Neutrophil (primary cell): ENCODE results near the gene LAP3.

Source experiments
- H3K27ac ChIP-seq: fragments of 200-600 bp; sonication (generic); 2 replicates; pipeline ENCODE4 v1.5.1; 2016; ENCODE audit warnings: mild to moderate bottlenecking, moderate library complexity
- H3K27me3 ChIP-seq: fragments of 200-600 bp; sonication (generic); 2 replicates; pipeline ENCODE4 v1.6.0; 2016; ENCODE audit warnings: mild to moderate bottlenecking
- H3K36me3 ChIP-seq: fragments of 200-600 bp; sonication (generic); 2 replicates; pipeline ENCODE4 v1.5.1; 2017
- H3K4me1 ChIP-seq, 2 experiments: fragments of 200-600 bp in 1 of 2; sonication (generic) in 1 of 2; 1 replicate in 1 of 2; 2 replicates in 1 of 2; pipeline versions ENCODE4 v1.5.1 to v1.6.1; 2013 to 2016; ENCODE audit warnings: low read depth in 1 of 2, low read length in 1 of 2, mild to moderate bottlenecking in 1 of 2, moderate library complexity in 1 of 2; ENCODE audit not compliant: control insufficient read depth in 1 of 2, insufficient read depth in 1 of 2
- H3K4me3 ChIP-seq, 2 experiments: fragments of 200-600 bp in 1 of 2; sonication (generic) in 1 of 2; 1 replicate in 1 of 2; 2 replicates in 1 of 2; pipeline ENCODE4 v1.5.1; 2013 to 2016; ENCODE audit warnings: low read depth in 1 of 2, low read length in 1 of 2, mild to moderate bottlenecking in 1 of 2, moderate library complexity in 1 of 2
- H3K9me3 ChIP-seq: fragments of 200-600 bp; sonication (generic); 2 replicates; pipeline ENCODE4 v1.5.1; 2016
- TF ChIP-seq, protein P1 (sequence below): fragments of 200-600 bp; sonication (generic); IDR thresholded peaks from 2 replicates; pipeline ENCODE4 v1.5.1; 2016; ENCODE audit warnings: antibody characterized with exemption

LAP3 gene

DNA sequence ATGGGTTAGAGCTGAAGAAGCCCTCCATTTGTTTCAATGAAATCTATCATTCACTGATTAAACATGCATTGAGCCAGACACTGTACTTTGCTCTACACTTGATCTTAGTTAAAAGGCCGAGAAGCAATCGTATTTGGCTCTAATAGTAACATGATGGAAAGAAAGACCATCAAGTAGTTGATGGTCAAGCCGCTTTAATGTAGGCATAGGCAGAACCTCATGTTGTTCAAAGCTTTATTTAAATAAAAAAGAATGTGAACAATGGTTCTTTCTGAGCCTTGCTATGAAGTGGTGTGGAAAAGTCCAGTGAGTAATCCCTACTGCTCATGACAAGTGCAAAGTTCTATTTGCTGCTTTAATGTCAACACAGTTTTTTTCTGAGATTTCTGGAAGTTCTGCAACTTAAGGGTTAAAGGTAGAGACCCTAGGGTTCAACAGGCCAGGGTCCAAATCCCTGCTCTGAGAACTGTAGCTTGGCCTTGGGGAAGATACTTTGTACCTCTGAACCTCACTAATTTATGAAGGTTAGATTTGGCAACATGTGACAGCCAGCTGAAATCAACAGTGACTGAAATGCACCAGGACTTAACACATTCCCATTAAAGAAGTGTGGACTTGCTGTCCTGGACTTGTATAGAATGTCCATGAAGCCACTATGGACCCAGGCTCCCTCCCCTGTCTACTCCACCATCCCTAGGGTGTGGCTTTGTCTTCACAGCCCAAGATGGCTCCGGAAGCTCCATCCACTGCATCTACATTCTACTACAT is 17.9 kb upstream of the LAP3 start:
- Histone ChIP-seq H3K4me3 (no peak overlapping the region), H3K27me3 (peaks cover 13% of the 10 kb centered on the region), H3K36me3 (no peaks in the 10 kb centered on the region), H3K4me1 (no peaks in the 10 kb centered on the region), H3K27ac (no peak overlapping the region), H3K9me3 (no peaks in the 10 kb centered on the region)
- TF ChIP-seq, protein P1, sequence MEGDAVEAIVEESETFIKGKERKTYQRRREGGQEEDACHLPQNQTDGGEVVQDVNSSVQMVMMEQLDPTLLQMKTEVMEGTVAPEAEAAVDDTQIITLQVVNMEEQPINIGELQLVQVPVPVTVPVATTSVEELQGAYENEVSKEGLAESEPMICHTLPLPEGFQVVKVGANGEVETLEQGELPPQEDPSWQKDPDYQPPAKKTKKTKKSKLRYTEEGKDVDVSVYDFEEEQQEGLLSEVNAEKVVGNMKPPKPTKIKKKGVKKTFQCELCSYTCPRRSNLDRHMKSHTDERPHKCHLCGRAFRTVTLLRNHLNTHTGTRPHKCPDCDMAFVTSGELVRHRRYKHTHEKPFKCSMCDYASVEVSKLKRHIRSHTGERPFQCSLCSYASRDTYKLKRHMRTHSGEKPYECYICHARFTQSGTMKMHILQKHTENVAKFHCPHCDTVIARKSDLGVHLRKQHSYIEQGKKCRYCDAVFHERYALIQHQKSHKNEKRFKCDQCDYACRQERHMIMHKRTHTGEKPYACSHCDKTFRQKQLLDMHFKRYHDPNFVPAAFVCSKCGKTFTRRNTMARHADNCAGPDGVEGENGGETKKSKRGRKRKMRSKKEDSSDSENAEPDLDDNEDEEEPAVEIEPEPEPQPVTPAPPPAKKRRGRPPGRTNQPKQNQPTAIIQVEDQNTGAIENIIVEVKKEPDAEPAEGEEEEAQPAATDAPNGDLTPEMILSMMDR, result no peak

DNA sequence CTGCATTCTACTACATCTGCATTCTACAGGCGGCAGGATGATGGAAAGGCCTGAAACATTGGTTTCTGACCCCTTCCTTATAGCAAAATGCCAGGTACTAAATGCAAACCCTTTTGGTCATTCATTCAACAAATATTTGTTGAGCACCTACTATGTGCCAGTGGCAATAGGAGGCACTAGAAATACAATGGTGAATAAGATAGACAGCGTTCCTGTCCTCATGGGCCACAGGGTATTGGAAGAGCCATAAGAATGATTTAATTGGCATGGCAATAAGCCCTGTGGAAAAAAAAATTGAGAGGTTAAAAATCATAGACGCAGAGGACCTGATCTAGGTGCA is 17.3 kb upstream of the LAP3 start:
- H3K27ac ChIP-seq, result no peak overlapping the region
- H3K9me3 ChIP-seq, result no peaks in the 10 kb centered on the region
- H3K27me3 ChIP-seq, result peaks cover 13% of the 10 kb centered on the region
- no peak overlapping the region for H3K4me3 ChIP-seq
- H3K36me3 ChIP-seq, result no peaks in the 10 kb centered on the region
- H3K4me1 ChIP-seq, result no peaks in the 10 kb centered on the region
- TF ChIP-seq, protein P1, result no peak

DNA sequence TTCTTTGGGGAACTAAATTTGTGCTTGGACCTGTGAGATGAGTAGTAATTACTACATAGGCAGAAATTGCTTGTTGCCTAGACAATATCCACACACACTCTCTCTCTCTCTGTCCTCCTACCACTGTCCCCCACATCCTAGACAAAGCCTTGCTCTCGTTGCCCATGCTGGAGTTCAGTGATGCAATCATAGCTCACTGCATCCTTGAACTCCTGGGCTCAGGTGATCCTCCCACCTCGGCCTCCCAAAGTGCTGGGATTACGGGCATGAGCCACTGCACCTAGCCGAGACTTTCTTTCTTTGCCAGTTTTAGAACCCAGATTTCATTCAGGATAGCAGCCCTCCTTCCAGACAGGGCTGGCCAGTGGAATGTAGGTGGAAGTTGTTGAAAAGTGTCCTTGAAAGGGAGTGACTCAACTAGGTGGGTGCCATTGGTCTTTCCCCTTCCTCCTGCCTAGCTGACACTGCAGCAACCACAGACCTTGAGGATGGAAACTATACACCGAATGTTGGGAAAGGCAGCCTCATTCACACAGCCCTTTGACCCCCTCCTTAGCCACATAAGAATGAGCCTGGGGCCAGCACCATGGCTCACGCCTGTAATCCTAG is 16.8 kb upstream of the LAP3 start:
- Histone ChIP-seq H3K9me3 (no peaks in the 10 kb centered on the region), H3K4me3 (no peak overlapping the region), H3K27me3 (peaks cover 13% of the 10 kb centered on the region), H3K27ac (no peak overlapping the region), H3K4me1 (no peaks in the 10 kb centered on the region), H3K36me3 (no peaks in the 10 kb centered on the region)
- TF ChIP-seq, protein P1, result no peak

DNA sequence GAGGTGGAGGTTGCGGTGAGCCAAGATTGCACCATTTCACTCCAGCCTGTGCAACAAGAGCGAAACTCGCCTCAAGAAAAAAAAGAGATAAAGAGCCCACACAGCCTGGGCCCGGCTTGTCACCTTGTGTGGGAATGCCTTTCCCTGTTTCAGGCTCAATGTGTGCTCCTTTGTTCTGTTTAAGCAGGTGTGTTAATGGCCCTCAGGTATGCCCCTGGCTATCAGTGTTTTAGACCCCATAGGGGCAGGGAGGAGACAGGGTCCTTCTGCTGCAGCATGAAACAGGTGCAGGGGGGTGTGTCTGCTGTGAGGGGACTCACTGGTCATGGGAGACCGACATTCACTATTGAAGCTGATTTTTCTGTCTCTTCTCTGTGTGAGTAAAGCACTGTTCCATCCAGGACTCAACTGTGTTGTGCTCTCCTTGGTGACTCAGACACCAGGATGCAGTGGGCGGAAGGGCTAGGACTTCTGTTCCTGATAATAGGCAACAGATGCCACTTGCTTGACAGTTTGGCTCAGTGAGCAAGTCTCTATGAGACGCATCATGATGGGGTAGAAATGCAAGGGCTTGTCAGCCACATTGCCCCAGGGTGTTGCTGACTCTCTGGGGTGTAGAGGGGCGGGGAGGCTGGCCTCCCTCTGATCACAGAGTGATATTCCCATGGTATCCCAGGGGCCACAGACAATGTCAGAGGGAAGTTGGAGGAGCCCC is 15.6 kb upstream of the LAP3 start:
- Histone ChIP-seq H3K36me3 (no peaks in the 10 kb centered on the region), H3K27me3 (peaks cover 1% of the 10 kb centered on the region), H3K9me3 (no peaks in the 10 kb centered on the region), H3K27ac (no peak overlapping the region), H3K4me3 (no peak overlapping the region), H3K4me1 (no peaks in the 10 kb centered on the region)
- TF ChIP-seq, protein P1, result no peak

DNA sequence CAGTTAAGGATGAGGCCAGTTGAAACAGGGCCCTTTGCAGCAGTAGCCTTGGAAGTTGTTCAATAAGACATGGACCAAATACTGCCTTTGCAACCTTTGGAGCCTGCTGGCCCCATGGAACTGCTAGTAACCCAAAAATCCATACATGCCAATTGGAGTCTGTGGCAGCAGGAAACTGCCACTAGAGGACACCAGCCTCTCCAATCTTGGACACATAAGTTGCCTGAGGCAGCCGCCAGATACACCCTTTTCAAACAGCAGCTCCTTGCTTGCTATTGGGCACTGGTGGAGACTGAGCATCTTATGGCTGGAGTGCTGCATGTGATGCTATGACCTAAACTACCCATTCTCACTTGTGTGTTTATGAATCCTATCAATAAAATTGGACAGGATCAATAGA is 14.8 kb upstream of the LAP3 start:
- no peaks in the 10 kb centered on the region for H3K9me3 ChIP-seq
- no peaks in the 10 kb centered on the region for H3K36me3 ChIP-seq
- no peaks in the 10 kb centered on the region for H3K27me3 ChIP-seq
- H3K4me3 ChIP-seq, result no peak overlapping the region
- no peak overlapping the region for H3K27ac ChIP-seq
- no peaks in the 10 kb centered on the region for H3K4me1 ChIP-seq
- TF ChIP-seq, protein P1, result no peak
